K562 (cell line): Measurements from ENCODE around the gene METTL25B. TPM values are rescaled to one million over a fixed set of nuclear protein-coding genes. Genes with fewer than 3 reads are reported as not detected.

Source experiments
- CREB5 ChIP-seq: fragments of 250-450 bp; sonication (Bioruptor Pico); IDR thresholded peaks from 2 replicates; pipeline ENCODE4 v1.5.0; 2020; ENCODE audit warnings: mild to moderate bottlenecking
- EGR1 ChIP-seq: fragments of 450-650 bp; conservative IDR thresholded peaks from 2 replicates; pipeline ENCODE4 v1.6.1; 2017; ENCODE audit warnings: mild to moderate bottlenecking
- ELF2 ChIP-seq: fragments of 250-450 bp; sonication (Bioruptor Pico); IDR thresholded peaks from 2 replicates; pipeline ENCODE4 v1.5.0; 2021; ENCODE audit warnings: mild to moderate bottlenecking
- GMEB1 ChIP-seq: fragments of 250-450 bp; sonication (Bioruptor Pico); IDR thresholded peaks from 2 replicates; pipeline ENCODE4 v1.4.0; 2020; ENCODE audit warnings: mild to moderate bottlenecking
- GTF2B ChIP-seq: IDR thresholded peaks from 2 replicates; pipeline ENCODE4 v1.6.1; 2011; ENCODE audit not compliant: insufficient read length; ENCODE audit errors: extremely low read depth
- ID3 ChIP-seq, 2 experiments: fragments of 250-450 bp in 1 of 2; fragments of 450-650 bp in 1 of 2; sonication (Bioruptor Pico) in 1 of 2; IDR thresholded peaks; 2 replicates each; pipeline versions ENCODE4 v1.6.1 to v1.8.0; 2016 to 2021; ENCODE audit warnings: mild to moderate bottlenecking in 2 of 2, moderate library complexity in 2 of 2, missing compliant biosample characterization in 1 of 2, missing genetic modification characterization in 1 of 2
- KAT8 ChIP-seq: fragments of 450-650 bp; IDR thresholded peaks from 2 replicates; pipeline ENCODE4 v1.6.1; 2016; ENCODE audit warnings: low read depth, mild to moderate bottlenecking
- KLF1 ChIP-seq: fragments of 450-650 bp; IDR thresholded peaks from 2 replicates; pipeline ENCODE4 v1.6.1; 2016; ENCODE audit warnings: missing genetic modification characterization, missing compliant biosample characterization
- L3MBTL2 ChIP-seq: fragments of 450-650 bp; IDR thresholded peaks from 2 replicates; pipeline ENCODE4 v1.6.1; 2016; ENCODE audit warnings: mild to moderate bottlenecking, moderate library complexity
- MEF2D ChIP-seq: conservative IDR thresholded peaks from 2 replicates; pipeline ENCODE4 v1.6.1; 2016; ENCODE audit warnings: low read depth, missing genetic modification characterization, missing compliant biosample characterization
- MEIS2 ChIP-seq: fragments of 450-650 bp; IDR thresholded peaks from 2 replicates; pipeline ENCODE4 v1.6.1; 2014; ENCODE audit warnings: mild to moderate bottlenecking; ENCODE audit not compliant: partially characterized antibody
- TBP ChIP-seq: optimal IDR thresholded peaks from 2 replicates; pipeline ENCODE3; 2011; ENCODE audit warnings: low read depth, low read length, improper control_type of control experiment
- USF1 ChIP-seq: sonication (generic); formaldehyde crosslinking; IDR thresholded peaks from 2 replicates; pipeline ENCODE4 v1.9.0; 2022; ENCODE audit warnings: mild to moderate bottlenecking, missing genetic modification reagents
- ZNF518B ChIP-seq: fragments of 250-450 bp; sonication (Bioruptor Pico); IDR thresholded peaks from 2 replicates; pipeline ENCODE4 v1.5.0; 2021; ENCODE audit warnings: mild to moderate bottlenecking, moderate library complexity
- ZNF695 ChIP-seq: fragments of 450-650 bp; formaldehyde crosslinking; IDR thresholded peaks from 2 replicates; pipeline ENCODE4 v1.4.0; 2020; ENCODE audit warnings: mild to moderate bottlenecking, moderate library complexity
- polyA plus RNA-seq, 8 experiments: library from polyadenylated mRNA; depleted of rRNA in 4 of 8; stranded (reverse) in 5 of 8; unstranded in 3 of 8; fragments of >200 nt; fragmentation: Nextera tagmentation in 2 of 8; fragmentation: Illumina TruSeq in 1 of 8; extraction: Ambion mirVana in 2 of 8; extraction: Trizol in 1 of 8; gene quantifications; 2 replicates each; pipeline versions ENCODE4 v1.2.1 to v1.2.3, GENCODE V29; 2011 to 2014; ENCODE audit warnings: inconsistent platforms in 1 of 8, missing spikeins in 1 of 8
- total RNA-seq, 7 experiments: library from RNA; depleted of rRNA in 6 of 7; stranded (reverse); fragments of >200 nt in 6 of 7; fragmentation: Illumina TruSeq in 2 of 7; extraction: Trizol in 2 of 7; gene quantifications; 2 replicates each; pipeline versions ENCODE4 v1.2.1 to v1.2.3, GENCODE V29; 2011 to 2021; ENCODE audit warnings: low replicate concordance in 1 of 7
- TF ChIP-seq, protein P1 (sequence below): fragments of 450-650 bp; conservative IDR thresholded peaks from 2 replicates; pipeline ENCODE4 v1.6.1; 2016; ENCODE audit warnings: missing genetic modification characterization, low read depth, mild to moderate bottlenecking, missing compliant biosample characterization, moderate library complexity

METTL25B gene
- total and polyA plus RNA-seq, 9 of the 15 experiments (the other 6 are each of a cell fraction or from before 2014, with no cell fraction given): 7.7 to 48.3 (median 33.1) TPM

GRCh38 chr1:156727926-156728598 is at the start of gene METTL25B (continued):
- TF ChIP-seq ID3 (CRISPR knock-in tag; IDR thresholded peaks at IDR 0.05) (no peak), ID3 (tag; IDR thresholded peaks at IDR 0.05) (0 out of 2 replicates have a peak, but pooled peaks have one; percentile 37), ZNF518B (no peak), MEIS2 (no peak), KLF1 (tag) (no peak), ELF2 (0 out of 2 replicates have a peak, but pooled peaks have one; percentile 66), USF1 (CRISPR knock-in tag) (peak; percentile 39), ZNF695 (no peak), GTF2B (no peak), TBP (no peak), CREB5 (no peak), KAT8 (no peak), EGR1 (no peak; the same call in 1 of the 2 replicates), GMEB1 (CRISPR knock-in tag) (no peak), MEF2D (tag) (no peak), L3MBTL2 (0 out of 2 replicates have a peak, but pooled peaks have one; percentile 8)
- TF ChIP-seq, protein P1, sequence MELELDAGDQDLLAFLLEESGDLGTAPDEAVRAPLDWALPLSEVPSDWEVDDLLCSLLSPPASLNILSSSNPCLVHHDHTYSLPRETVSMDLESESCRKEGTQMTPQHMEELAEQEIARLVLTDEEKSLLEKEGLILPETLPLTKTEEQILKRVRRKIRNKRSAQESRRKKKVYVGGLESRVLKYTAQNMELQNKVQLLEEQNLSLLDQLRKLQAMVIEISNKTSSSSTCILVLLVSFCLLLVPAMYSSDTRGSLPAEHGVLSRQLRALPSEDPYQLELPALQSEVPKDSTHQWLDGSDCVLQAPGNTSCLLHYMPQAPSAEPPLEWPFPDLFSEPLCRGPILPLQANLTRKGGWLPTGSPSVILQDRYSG: no peak
